Trophoblast cell (in vitro differentiated cells and primary cell): ENCODE data around the gene HEATR5A. TPM values are rescaled to one million over a fixed set of nuclear protein-coding genes. Genes with fewer than 3 reads are reported as not detected.
"Not testable (repeated sequence)": the region's sequence is repeated elsewhere in the genome, so short reads cannot be mapped to it uniquely, and the experiment has no call there.

Source experiments
- DNase-seq, 2 donors: peaks; one replicate each; pipeline ENCODE4 v3.0.0-alpha.2; 2016
- H2AFZ ChIP-seq: 2 replicates; pipeline ENCODE4 v1.6.1; 2013; ENCODE audit warnings: low read length, moderate library complexity, mild to moderate bottlenecking; ENCODE audit not compliant: insufficient read depth, poor library complexity
- H2AK5ac ChIP-seq: 2 replicates; pipeline ENCODE4 v1.6.1; 2013; ENCODE audit warnings: mild to moderate bottlenecking, low read length
- H2BK120ac ChIP-seq: 2 replicates; pipeline ENCODE4 v1.6.1; 2013; ENCODE audit warnings: low read length, mild to moderate bottlenecking, moderate library complexity; ENCODE audit not compliant: insufficient read depth, poor library complexity
- H2BK12ac ChIP-seq: 2 replicates; pipeline ENCODE4 v1.6.1; 2013; ENCODE audit warnings: mild to moderate bottlenecking, low read length, moderate library complexity
- H2BK5ac ChIP-seq: 2 replicates; pipeline ENCODE4 v1.6.1; 2013; ENCODE audit warnings: low read length, low read depth, moderate library complexity, mild to moderate bottlenecking; ENCODE audit not compliant: poor library complexity
- H3K14ac ChIP-seq: 2 replicates; pipeline ENCODE4 v1.6.1; 2013; ENCODE audit warnings: mild to moderate bottlenecking, low read length
- H3K18ac ChIP-seq: 2 replicates; pipeline ENCODE4 v1.6.1; 2013; ENCODE audit warnings: mild to moderate bottlenecking, low read length
- H3K23ac ChIP-seq: 2 replicates; pipeline ENCODE4 v1.6.1; 2013; ENCODE audit warnings: low read length
- H3K27ac ChIP-seq: 2 replicates; pipeline ENCODE4 v1.5.1; 2013; ENCODE audit warnings: low read depth, mild to moderate bottlenecking, inconsistent platforms, low read length, moderate library complexity
- H3K27me3 ChIP-seq: 2 replicates; pipeline ENCODE4 v1.6.1; 2013; ENCODE audit warnings: inconsistent platforms, mild to moderate bottlenecking, low read length, moderate library complexity; ENCODE audit not compliant: insufficient read depth
- H3K36me3 ChIP-seq, 2 experiments: 1 replicate in 1 of 2; 2 replicates in 1 of 2; pipeline ENCODE4 v1.6.1; 2013; ENCODE audit warnings: low read length in 2 of 2, mild to moderate bottlenecking in 2 of 2, moderate library complexity in 1 of 2; ENCODE audit not compliant: insufficient read depth in 2 of 2, control insufficient read depth in 1 of 2
- H3K4ac ChIP-seq: 2 replicates; pipeline ENCODE4 v1.6.1; 2013; ENCODE audit warnings: low read depth, mild to moderate bottlenecking, low read length, moderate library complexity
- H3K4me1 ChIP-seq, 2 experiments: 1 replicate in 1 of 2; 2 replicates in 1 of 2; pipeline ENCODE4 v1.6.1; 2013; ENCODE audit warnings: low read length in 2 of 2, mild to moderate bottlenecking in 2 of 2, moderate library complexity in 1 of 2; ENCODE audit not compliant: insufficient read depth in 2 of 2, control insufficient read depth in 1 of 2
- H3K4me2 ChIP-seq: 2 replicates; pipeline ENCODE4 v1.6.1; 2013; ENCODE audit warnings: inconsistent platforms, mild to moderate bottlenecking, low read length, moderate library complexity
- H3K4me3 ChIP-seq: 2 replicates; pipeline ENCODE4 v1.5.1; 2013; ENCODE audit warnings: mild to moderate bottlenecking, low read depth, low read length, inconsistent platforms
- H3K79me1 ChIP-seq: one replicate; pipeline ENCODE4 v1.6.1; 2013; ENCODE audit warnings: low read length
- H3K79me2 ChIP-seq: 2 replicates; pipeline ENCODE4 v1.6.1; 2013; ENCODE audit warnings: low read length, mild to moderate bottlenecking; ENCODE audit not compliant: control insufficient read depth, insufficient read depth, poor library complexity
- H3K9ac ChIP-seq: 2 replicates; pipeline ENCODE4 v1.6.1; 2013; ENCODE audit warnings: mild to moderate bottlenecking, low read length
- H3K9me3 ChIP-seq: 2 replicates; pipeline ENCODE4 v1.6.1; 2013; ENCODE audit warnings: low read depth, mild to moderate bottlenecking, control low read depth, inconsistent platforms, low read length; ENCODE audit not compliant: insufficient read depth
- H4K12ac ChIP-seq: 2 replicates; pipeline ENCODE4 v1.6.1; 2013; ENCODE audit warnings: low read depth, mild to moderate bottlenecking, low read length, moderate library complexity
- H4K8ac ChIP-seq: 2 replicates; pipeline ENCODE4 v1.6.1; 2013; ENCODE audit warnings: low read depth, mild to moderate bottlenecking, low read length, moderate library complexity
- H4K91ac ChIP-seq: one replicate; pipeline ENCODE4 v1.6.1; 2013; ENCODE audit warnings: low read depth, mild to moderate bottlenecking, low read length, moderate library complexity
- WGBS: extraction: QIAGEN DNeasy Blood & Tissue Kit; methylation state at CpG from one replicate; pipeline ENCODE4 v1.1.7; 2013; ENCODE audit warnings: missing lambda C conversion rate; ENCODE audit not compliant: insufficient read length, insufficient coverage; ENCODE audit errors: extremely low coverage; 5-methylcytosine and 5-hydroxymethylcytosine counted together
- polyA plus RNA-seq: library from polyadenylated mRNA; stranded (reverse); fragments of 200-250 nt; gene quantifications from 2 replicates; pipeline ENCODE4 v1.2.3, GENCODE V29; 2013

Gene HEATR5A
- 32.7 and 34.2 TPM in 2 replicates for polyA plus RNA-seq

DNA sequence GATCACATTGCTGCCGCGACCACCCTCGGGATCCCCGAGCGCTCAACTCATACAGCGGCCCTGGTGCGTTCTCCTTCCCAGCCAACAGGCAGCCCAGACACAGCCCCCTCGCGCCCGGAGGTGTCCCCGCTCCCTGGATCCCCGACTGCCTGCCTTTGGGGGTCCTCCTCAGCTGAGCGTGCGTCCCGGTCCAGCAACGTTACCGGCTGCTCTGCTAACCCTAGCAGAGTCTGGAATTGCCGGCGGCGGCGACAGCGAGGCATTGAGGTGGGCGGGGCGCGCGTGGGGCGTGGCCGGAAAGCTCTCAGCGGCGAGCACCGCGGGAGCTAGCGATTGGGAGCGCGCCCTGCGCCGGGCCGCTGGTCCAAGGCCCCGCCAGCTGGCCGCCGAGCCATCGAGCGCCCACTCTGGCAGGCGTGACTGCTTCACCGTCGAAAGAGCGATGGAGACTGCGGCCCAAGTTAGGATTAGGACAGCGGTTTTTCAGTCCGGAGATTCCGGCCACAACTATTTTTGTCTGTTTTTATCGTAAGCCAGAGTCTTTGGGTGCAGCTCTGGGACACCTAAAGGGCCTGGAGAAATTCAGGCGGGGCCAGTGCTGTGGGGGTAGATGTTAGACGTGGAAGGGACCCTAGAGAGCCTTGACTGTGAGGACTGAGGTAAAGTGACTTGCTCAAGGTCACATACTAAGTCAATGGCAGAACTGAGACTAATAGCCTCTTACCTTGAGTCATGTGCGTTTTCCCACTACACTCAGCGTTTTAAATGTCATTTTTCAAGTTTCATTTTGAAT lies at the start of gene HEATR5A:
Gene HEATR5A, minus strand, starts transcription at position 232 of the 793 bp plus-strand sequence. CDS start 17,575 bp downstream, outside the sequence.
- H3K9me3 ChIP-seq = no peaks in the 10 kb centered on the region
- DNase-seq = peak; percentile 96 to 97
- peaks cover 7% of the 10 kb centered on the region for H3K79me1 ChIP-seq
- no peak within 1 kb of the TSS for H2BK12ac ChIP-seq
- H4K91ac ChIP-seq = peak within 1 kb of the TSS; percentile 86
- H3K4me3 ChIP-seq = peak within 1 kb of the TSS; percentile 92
- no peaks in the 10 kb centered on the region for H3K4me1 ChIP-seq
- peak within 1 kb of the TSS; percentile 70 for H3K9ac ChIP-seq
- peak within 1 kb of the TSS; percentile 58 for H3K27ac ChIP-seq
- WGBS = no CpG with 5 or more reads among the region's 56 CpGs
- peak within 1 kb of the TSS; percentile 19 for H2BK5ac ChIP-seq
- H2AFZ ChIP-seq = peak within 1 kb of the TSS; percentile 91
- peak within 1 kb of the TSS; percentile 71 for H3K18ac ChIP-seq
- no peak within 1 kb of the TSS for H3K23ac ChIP-seq
- no peak within 1 kb of the TSS for H2AK5ac ChIP-seq
- peak within 1 kb of the TSS; percentile 76 for H3K14ac ChIP-seq
- peak within 1 kb of the TSS; percentile 41 for H3K4ac ChIP-seq
- H3K27me3 ChIP-seq = no peaks in the 10 kb centered on the region
- peak within 1 kb of the TSS; percentile 75 for H3K4me2 ChIP-seq
- peaks cover 3% of the 10 kb centered on the region for H3K79me2 ChIP-seq
- peak within 1 kb of the TSS; percentile 88 for H4K12ac ChIP-seq
- H2BK120ac ChIP-seq = peak within 1 kb of the TSS; percentile 43
- H3K36me3 ChIP-seq = no peaks in the 10 kb centered on the region
- peak within 1 kb of the TSS; percentile 96 for H4K8ac ChIP-seq

- Histone ChIP-seq H3K9ac (no peak overlapping the region), H3K4me2 (no peak overlapping the region), H3K18ac (no peak overlapping the region), H3K4me3 (no peak overlapping the region), H3K79me1 (no peaks in the 10 kb centered on the region), H4K91ac (no peak overlapping the region), H3K14ac (no peak overlapping the region), H3K4ac (no peak overlapping the region), H3K79me2 (no peaks in the 10 kb centered on the region), H2AFZ (no peak overlapping the region), H2BK5ac (no peak overlapping the region), H3K4me1 (no peaks in the 10 kb centered on the region), H3K9me3 (no peaks in the 10 kb centered on the region), H3K27me3 (no peaks in the 10 kb centered on the region), H2BK120ac (no peak overlapping the region), H3K36me3 (no peaks in the 10 kb centered on the region), H4K8ac (no peak overlapping the region), H3K27ac (no peak overlapping the region), H3K23ac (no peak overlapping the region), H2AK5ac (no peak overlapping the region), H2BK12ac (no peak overlapping the region), H4K12ac (no peak overlapping the region)
- WGBS = no CpG with 5 or more reads among the region's 6 CpGs
- DNase-seq = no peak
Observed at GRCh38 chr14:31466554-31466953, 46.2 kb upstream of the HEATR5A start.

DNA sequence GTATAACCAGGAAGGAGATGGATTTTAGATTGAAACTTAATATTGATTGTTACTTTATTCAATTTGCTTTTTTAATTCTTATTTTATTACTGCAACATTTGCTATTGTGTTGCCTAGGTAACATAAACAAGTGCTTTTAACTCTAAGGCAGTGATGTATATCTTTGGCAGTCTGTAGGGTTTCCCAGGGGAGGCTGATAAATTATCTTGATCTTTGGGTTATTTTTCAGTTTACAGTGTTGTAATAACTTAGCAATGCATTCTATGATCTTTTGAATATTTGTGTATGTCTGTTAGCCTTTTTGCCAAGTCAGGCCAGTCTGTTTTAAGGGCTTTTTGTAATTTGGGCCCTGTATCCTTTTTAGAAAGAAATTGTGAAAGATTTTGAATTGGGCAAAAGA lies 44.8 kb upstream of the HEATR5A start:
- DNase-seq = peak in 1 of 2 donors; percentile 68
- H3K4me2 ChIP-seq = no peak overlapping the region
- no peak overlapping the region for H3K4ac ChIP-seq
- no peaks in the 10 kb centered on the region for H3K27me3 ChIP-seq
- H3K9me3 ChIP-seq = no peaks in the 10 kb centered on the region
- H2AFZ ChIP-seq = no peak overlapping the region
- no peak overlapping the region for H3K9ac ChIP-seq
- no peak overlapping the region for H4K12ac ChIP-seq
- H4K91ac ChIP-seq = no peak overlapping the region
- no peak overlapping the region for H2AK5ac ChIP-seq
- no peak overlapping the region for H2BK12ac ChIP-seq
- no peaks in the 10 kb centered on the region for H3K79me1 ChIP-seq
- H3K14ac ChIP-seq = no peak overlapping the region
- no peak overlapping the region for H3K18ac ChIP-seq
- no peak overlapping the region for H3K4me3 ChIP-seq
- H3K23ac ChIP-seq = no peak overlapping the region
- H2BK120ac ChIP-seq = no peak overlapping the region
- H3K4me1 ChIP-seq = no peaks in the 10 kb centered on the region
- no peak overlapping the region for H2BK5ac ChIP-seq
- no peaks in the 10 kb centered on the region for H3K36me3 ChIP-seq
- H4K8ac ChIP-seq = no peak overlapping the region
- no peak overlapping the region for H3K27ac ChIP-seq
- no peaks in the 10 kb centered on the region for H3K79me2 ChIP-seq

DNA sequence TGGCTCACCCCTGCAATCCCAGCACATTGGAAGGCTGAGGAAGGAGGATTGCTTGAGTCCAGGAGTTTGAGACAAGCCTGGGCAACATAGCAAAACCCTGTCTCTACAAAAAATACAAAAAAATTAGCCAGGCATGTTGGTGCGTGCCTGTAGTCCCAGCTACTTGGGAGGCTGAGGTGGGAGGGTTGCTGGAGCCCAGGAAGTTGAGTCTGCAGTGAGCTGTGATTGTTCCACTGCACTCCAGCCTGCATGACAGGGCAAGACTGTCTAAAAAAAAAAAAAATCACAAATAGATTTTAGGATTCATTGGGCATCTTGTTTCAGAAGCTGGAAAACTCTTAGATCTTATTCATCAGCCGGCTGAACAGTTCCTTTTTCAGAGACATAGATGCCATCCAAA lies 42.1 kb upstream of the HEATR5A start:
- not testable (repeated sequence) for H3K23ac ChIP-seq, H3K4me1 ChIP-seq, H4K8ac ChIP-seq, H4K91ac ChIP-seq, H3K36me3 ChIP-seq, H3K4me3 ChIP-seq, H3K9ac ChIP-seq, H3K27ac ChIP-seq, H2AFZ ChIP-seq, H3K79me1 ChIP-seq, H3K14ac ChIP-seq, H2AK5ac ChIP-seq, H2BK120ac ChIP-seq, H3K27me3 ChIP-seq, H3K4ac ChIP-seq, H3K9me3 ChIP-seq, H3K4me2 ChIP-seq, H3K18ac ChIP-seq, H2BK5ac ChIP-seq, H3K79me2 ChIP-seq, H2BK12ac ChIP-seq, H4K12ac ChIP-seq
- DNase-seq = peak in 1 of 2 donors; percentile 16
- WGBS = no CpG with 5 or more reads among the region's 2 CpGs
